H4 (cell line): ENCODE measurements around the gene B4GALT3. TPM values are rescaled to one million over a fixed set of nuclear protein-coding genes. Genes with fewer than 3 reads are reported as not detected.

Experiments used
- DNase-seq: peaks from one replicate; pipeline ENCODE4 v3.0.0-alpha.2; 2015; ENCODE audit warnings: low spot score
- total RNA-seq: library from RNA; depleted of rRNA; stranded (reverse); fragments of >200 nt; shearing (Covaris generic); gene quantifications from 2 replicates; pipeline ENCODE4 v1.2.3, GENCODE V29; 2014

B4GALT3 gene
- total RNA-seq, 1 experiment from 2014 or later = 28.0 TPM

GRCh38 chr1:161163793-161164192, 13.5 kb downstream of the B4GALT3 start:
- no peak for DNase-seq

- no peak for DNase-seq
Measured at GRCh38 chr1:161162806-161163205, 14.5 kb downstream of the B4GALT3 start.

GRCh38 chr1:161162052-161162451, 15.3 kb downstream of the B4GALT3 start:
- no peak for DNase-seq

- DNase-seq = no peak
Measured at GRCh38 chr1:161161652-161162051, 15.7 kb downstream of the B4GALT3 start.

- no peak for DNase-seq
Measured at GRCh38 chr1:161160671-161161145, 16.6 kb downstream of the B4GALT3 start.

- DNase-seq = no peak
Measured at GRCh38 chr1:161159913-161160243, 17.4 kb downstream of the B4GALT3 start.

GRCh38 chr1:161159087-161159912, 18.0 kb downstream of the B4GALT3 start, which contains the start of gene USP21:
Gene USP21, plus strand, starts transcription at chr1:161159500. Its CDS starts 1,141 bp downstream, at chr1:161160641.
- DNase-seq = peak; percentile 81

GRCh38 chr1:161158316-161159010, 18.8 kb downstream of the B4GALT3 start:
- no peak for DNase-seq

- no peak for DNase-seq
Measured at GRCh38 chr1:161157867-161158266, 19.4 kb downstream of the B4GALT3 start.

GRCh38 chr1:161153682-161154337, 23.5 kb downstream of the B4GALT3 start, which contains the start of gene UFC1:
Gene UFC1, plus strand, starts transcription at chr1:161153978. Its CDS starts 20 bp downstream, at chr1:161153998.
- peak; percentile 89 for DNase-seq

- DNase-seq = no peak
Measured at GRCh38 chr1:161153176-161153575, 24.1 kb downstream of the B4GALT3 start.

- DNase-seq = no peak
Measured at GRCh38 chr1:161145832-161146231, 31.5 kb downstream of the B4GALT3 start.

GRCh38 chr1:161140755-161141400, 36.4 kb downstream of the B4GALT3 start:
- DNase-seq = no peak

- no peak for DNase-seq
Measured at GRCh38 chr1:161139766-161140165, 37.5 kb downstream of the B4GALT3 start.

- DNase-seq = no peak
Measured at GRCh38 chr1:161138431-161138830, 38.9 kb downstream of the B4GALT3 start.

GRCh38 chr1:161137881-161138280, 39.4 kb downstream of the B4GALT3 start:
- no peak for DNase-seq

GRCh38 chr1:161133220-161133740, 44.0 kb downstream of the B4GALT3 start:
- no peak for DNase-seq

GRCh38 chr1:161132410-161133219, 44.7 kb downstream of the B4GALT3 start, which contains the start of gene DEDD:
Gene DEDD, minus strand, starts transcription at chr1:161132667. Its CDS starts 8,205 bp downstream, at chr1:161124462.
- DNase-seq = peak; percentile 96

GRCh38 chr1:161131523-161132409, 45.5 kb downstream of the B4GALT3 start:
- no peak for DNase-seq
